GM21737 (cell line): Measurements from ENCODE around the gene SH3BGRL.

Experiments used
- ATAC-seq: cut with Tn5 transposase; IDR thresholded peaks from one replicate; pipeline ENCODE4 v1.9.1; 2021; ENCODE audit warnings: mild to moderate bottlenecking, moderate library complexity; ENCODE audit not compliant: unreplicated experiment

Gene SH3BGRL

DNA sequence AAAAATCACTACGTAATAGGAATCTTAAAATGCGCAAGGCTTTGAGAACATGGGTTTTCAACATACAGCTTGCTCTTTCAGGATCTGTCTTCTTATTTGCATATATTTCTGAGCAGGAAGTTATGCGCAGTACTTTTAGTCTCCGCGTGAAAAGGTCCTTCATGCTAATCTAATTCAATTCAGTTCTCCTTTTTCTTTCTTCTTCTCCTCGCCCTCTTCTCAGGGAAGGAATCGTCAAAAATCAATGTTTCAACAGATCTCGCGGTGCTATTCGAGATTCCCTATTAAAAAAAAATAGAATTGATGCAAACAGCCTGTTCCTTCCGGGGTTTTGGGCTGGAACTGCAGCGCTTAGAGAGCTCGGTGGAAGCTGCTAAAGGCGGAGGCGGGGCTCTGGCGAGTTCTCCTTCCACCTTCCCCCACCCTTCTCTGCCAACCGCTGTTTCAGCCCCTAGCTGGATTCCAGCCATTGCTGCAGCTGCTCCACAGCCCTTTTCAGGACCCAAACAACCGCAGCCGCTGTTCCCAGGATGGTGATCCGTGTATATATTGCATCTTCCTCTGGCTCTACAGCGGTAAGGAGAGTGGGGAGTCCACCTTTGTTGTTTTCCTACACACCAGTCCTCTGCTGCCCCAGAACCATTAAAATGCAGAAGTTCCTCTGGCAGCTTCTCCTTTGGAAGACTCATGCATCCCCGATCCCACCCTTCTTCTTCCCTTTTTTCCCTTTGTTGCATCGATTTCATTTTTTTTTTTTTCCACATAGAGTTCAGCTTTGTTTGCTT, at the start of gene SH3BGRL, which contains the start of gene HMGN5:
Gene SH3BGRL, plus strand, starts transcription at position 432 of the 785 bp plus-strand sequence. Its CDS starts 99 bp downstream, at position 531.
Gene HMGN5, minus strand, starts transcription at position 243 of the 785 bp plus-strand sequence. CDS start 80,364 bp downstream, outside the sequence.
- ATAC-seq = peak; percentile 97

DNA sequence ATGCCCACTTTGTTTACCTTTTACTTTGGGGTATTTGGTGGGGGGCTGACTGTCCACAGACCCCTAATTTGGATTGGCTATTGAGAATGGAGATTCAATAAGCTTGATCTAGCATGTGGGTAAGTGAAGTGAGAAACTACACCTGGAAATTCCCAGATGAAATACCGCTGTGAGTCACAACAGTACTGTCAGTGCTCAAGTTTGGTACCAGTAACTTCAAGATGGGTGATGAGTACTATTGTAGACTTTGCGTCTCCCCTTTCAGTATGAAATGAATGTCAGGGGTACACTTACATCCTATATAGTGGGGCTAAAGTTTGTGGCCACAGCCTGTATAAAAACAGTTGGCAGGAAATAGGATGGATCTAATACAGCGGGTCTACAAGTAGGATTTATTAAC, 33.5 kb upstream of the SH3BGRL start:
- ATAC-seq = no peak

DNA sequence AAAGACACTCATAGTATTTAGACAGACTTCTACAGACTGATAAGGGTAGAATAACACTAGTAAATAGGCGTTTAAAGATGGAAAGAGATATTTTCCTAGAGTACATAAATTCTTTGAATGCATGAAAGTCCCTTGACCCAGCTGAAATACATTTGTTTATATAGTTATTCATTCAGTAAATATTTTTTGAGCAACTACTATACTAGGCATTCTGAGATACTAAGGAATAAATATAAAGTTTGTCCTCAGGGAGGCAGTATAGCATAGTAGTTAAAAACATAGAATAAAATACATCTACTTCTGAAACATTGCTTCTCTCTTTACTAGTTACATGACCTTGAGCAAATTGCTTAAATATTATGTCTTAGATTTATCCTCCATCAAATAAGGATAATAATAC, 27.6 kb upstream of the SH3BGRL start:
- ATAC-seq = no peak

DNA sequence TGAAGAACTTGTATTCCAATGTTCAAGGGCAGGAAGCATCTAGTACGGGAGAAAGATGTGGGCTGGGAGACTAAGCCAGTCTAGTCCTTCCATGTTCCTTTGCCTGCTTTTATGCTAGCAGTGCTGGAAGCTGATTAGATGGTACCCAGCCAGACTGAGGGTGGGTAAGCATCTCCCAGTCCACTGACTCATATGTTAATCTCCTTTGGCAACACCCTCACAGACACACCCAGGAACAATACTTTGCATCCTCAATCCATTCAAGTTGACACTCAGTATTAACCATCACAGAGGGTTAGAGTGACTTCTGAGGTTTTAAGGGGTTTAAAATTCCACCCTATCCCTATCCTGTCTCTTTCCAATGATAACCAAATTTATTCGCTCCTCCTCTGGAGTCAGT, 6.6 kb upstream of the SH3BGRL start:
- ATAC-seq = no peak

DNA sequence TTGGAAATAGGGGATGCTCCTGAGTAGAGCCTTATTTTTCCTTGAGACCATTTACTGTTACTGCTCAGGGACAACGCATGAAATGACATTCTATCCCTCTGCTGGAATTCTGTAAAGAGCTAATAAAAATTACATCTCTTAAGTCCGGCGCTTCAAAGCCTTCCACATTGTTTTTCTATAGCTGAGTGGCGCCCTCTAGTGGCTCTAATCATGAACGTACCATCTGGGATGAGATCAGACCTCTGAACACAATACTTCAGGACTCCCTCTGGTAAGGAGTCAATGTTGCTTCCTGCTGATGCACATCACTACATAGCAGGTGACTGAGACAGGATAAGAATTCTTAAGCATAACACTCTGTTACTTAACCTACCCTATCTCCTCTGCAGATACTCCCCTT, 6.2 kb upstream of the SH3BGRL start:
- peak; percentile 80 for ATAC-seq

DNA sequence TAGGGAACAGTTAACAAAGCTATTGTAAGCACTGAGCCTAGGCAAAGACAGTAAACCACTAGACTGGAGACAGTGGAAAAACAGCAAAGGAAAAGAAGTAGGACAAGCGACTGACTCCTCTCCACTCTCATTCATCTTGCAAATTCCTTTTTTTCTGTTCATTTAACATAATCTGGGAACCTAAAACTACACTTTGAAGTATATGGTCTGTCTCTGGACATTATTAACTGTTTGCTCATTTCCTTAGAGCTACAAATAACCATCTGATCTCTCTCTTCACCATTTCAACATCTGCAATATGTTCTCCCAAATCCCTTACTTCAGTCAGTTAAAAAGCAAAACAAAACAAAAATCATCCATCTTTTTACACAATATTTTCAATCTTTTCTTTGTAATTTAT, 831 bp upstream of the SH3BGRL start:
- no peak for ATAC-seq

DNA sequence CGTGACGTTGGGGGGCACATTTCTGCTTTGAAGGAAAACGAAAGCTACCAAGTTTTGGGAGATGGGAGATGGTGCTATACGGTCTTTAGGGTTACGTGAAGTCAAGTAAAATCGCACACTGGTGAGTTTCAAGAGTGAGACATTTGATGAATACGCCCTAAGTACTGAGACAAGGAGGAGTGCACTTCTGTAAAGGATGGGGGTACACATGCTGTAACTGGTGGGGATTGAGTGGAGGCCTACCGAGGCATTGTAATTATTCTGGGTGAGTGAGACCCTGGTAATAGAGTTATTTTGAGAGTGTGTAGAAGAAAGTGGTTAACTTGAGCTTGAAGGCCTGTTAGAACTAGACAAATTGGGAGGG, 536 bp downstream of the SH3BGRL start:
- no peak for ATAC-seq

DNA sequence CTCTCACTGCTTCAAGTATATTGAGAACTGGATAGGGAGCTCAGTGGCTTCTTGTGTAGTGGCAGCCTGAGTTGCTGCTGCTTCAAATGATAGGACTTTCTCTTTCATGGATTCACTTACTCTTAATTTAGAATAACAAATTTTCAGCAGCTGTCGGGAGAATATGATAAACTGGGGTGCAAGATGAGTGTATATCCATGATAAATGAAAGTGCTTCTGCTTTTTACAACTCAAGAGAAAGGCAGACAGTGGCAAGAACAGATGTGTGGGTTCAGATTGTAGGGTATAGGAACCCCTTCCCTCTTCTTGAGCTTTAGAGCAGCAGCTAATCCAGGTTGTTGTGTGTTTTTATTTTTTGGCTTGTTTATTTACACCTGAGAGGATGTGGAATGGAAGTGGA, 1.0 kb downstream of the SH3BGRL start:
- ATAC-seq = no peak

DNA sequence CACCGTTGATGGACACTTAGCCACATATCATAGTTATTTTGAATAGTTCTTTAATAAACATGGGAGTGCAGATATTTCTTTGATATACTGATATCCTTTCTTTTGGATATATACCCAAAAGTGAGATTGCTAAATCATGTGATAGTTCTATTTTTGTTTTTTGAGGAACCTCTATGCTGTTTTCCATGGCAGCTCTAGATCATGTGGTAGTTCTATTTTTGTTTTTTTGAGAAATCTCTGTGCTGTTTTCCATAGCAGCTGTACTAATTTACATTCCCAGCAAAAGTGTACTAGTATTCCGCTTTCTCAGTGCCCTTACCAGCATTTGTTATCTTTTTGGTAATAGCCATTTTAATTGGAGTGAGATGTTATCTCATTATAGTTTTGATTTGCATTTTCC, 3.6 kb downstream of the SH3BGRL start:
- no peak for ATAC-seq

DNA sequence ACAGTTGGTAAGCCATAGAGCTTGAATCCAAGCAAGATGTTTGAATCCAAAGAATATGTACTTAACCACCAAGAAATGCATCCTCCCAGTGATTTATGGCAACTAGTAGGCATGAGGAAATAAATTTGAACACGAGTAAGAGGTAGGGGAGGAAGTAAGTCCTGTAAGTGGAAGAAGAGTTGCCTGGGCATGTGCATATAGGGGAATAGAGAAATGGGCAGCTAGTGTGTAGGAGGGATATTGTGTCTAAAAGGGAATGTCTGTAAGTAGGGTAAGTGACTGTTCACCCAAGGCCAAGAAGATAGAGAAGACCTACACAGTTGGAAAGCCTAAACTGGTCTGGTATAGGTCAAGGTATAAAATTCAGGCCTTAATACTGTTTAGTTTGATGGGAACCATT, 4.6 kb downstream of the SH3BGRL start:
- ATAC-seq = no peak

DNA sequence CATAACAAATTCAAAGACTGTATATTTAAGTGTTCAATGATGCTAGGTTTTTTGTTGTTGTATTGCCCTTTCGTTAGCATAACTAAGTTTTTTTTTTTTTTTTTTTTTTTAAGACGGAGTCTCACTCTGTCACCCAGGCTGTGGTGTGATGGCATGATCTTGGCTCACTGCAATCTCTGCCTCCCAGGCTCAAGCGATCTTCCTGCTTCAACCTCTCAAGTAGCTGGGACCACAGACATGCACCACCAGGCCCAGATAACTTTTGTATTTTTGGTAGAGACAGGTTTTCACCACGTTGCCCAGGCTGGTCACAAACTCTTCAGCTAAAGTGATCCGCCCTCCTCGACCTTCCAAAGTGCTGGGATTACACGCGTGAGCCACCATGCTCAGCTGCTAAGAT, 7.0 kb downstream of the SH3BGRL start:
- no peak for ATAC-seq

DNA sequence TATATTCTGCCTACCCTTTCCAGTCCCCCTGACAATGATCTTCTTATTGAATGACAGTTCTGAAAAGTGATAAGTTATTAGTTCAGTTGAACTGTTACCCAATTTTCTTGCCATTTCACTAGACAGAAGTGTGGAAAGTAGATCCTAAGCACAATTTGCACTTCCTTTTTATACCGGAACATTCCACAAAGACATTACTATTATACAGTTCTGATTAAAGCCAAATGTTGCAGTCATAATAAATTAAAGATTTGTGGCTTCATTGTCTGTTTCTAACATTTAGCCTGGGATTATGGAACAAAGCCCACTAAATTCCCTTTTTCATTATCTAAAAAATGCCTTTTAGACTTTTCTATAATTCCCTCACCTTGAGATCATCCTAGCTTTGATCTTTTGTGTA, 13.8 kb downstream of the SH3BGRL start:
- ATAC-seq = no peak

DNA sequence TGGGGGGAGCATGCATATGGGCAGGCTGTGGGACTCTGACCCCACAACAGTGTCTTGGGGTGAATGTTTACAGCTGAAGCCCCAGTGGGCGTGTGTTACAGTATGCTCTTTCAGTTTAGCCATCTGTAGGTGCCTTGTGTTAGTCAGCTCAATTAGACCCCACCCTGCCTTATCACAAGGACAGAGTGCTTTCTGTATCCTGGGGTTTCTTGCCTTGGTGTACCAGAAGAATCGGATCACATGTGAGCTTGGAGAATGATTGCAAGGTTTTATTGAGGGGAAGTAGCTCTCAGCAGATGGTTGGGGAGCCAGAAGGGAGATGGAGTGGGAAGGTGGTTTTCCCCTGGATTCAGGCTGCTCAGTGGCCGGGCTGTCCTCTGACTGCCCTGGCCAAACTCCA, 27.3 kb downstream of the SH3BGRL start:
- ATAC-seq = no peak

DNA sequence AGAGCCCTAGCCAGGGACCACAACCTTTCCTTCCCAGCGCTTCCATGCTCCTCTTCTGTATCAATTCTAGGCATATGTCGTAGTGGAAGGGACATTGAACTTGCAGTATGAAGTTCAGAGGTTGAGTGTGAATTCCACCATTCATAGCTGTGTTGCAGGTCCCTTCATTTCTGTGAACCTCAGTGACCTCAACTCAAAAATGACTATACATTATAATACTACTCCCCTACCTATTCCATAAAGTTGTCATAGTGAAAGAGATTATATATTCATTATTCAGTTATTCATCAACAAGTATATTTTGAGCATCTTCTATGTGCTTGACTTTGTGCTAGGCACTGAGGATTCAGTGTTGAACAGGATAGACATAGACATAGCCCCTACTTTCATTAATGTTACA, 28.0 kb downstream of the SH3BGRL start:
- ATAC-seq = no peak

DNA sequence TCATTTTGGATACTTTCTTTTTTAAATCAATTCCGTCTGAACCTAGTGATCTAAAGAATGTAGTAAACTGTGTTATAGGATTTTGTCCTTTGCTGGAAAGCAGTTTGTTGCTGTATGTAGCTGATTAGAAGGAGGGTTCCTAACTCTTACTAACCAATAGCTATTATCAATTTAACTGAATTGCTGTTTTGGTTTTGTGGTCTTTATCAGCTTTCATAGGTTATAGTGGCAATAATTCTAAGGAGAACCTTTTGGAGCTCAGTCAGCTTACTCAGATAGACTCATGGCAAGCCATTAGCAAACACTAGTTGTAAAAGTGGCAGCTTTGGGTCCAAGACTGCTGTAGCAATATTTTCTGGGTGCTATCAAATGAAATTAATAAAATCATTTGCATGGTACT, 29.6 kb downstream of the SH3BGRL start:
- ATAC-seq = no peak

DNA sequence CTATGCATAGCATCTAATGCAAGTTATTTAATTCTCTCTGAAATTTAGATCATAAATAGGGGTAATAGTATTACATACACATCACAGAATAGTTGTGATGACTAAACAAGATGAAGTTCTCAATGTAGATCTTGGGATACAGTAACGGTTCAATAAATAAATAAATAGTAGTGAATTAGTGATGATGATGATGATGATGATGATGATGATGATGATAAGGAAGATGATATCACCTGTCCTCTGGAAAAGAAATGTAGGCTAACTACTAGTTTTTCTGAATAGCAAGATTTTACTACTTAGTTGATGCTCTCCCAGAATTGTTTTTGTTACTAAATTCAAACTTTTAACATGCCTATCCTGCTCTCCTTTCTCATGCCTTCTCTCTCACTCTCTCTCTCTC, 30.3 kb downstream of the SH3BGRL start:
- no peak for ATAC-seq

DNA sequence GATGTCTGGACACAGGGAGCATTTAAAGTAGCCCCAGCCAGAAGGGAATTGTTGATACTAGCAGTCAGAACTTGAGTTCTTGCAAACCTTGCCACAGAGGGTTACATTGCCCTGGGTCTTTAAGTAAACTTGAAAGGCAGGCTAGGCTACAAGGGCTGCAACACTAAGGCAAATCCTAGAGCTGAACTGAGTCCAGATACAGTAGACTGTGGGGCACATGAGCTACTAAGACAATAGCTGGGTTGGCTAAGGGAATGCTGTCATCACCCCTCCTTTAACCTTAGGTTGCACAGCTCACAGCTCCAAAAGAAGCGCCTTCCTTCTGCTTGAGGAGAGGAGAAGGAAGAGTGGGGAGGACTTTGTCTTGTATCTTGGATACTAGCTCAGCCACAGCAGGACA, 35.6 kb downstream of the SH3BGRL start:
- no peak for ATAC-seq

DNA sequence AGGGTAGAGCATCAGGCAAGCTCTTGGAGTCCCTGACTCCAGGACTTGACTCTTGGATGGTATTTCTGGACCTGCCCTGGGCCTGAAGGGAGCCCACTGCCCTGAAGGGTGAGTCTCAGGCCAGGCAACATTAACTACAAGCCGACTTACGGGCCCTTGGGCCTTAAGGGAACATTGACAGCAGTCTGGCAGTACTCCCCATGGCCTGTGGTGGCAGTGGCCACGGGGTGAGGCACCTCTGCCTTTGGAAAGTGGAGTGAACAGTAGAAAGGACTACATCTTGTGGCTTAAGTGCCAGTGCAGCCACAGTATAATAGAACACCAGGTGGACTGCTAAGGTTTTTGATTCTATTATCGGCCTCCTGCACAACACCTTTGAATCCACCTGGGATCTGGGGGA, 36.3 kb downstream of the SH3BGRL start:
- no peak for ATAC-seq

DNA sequence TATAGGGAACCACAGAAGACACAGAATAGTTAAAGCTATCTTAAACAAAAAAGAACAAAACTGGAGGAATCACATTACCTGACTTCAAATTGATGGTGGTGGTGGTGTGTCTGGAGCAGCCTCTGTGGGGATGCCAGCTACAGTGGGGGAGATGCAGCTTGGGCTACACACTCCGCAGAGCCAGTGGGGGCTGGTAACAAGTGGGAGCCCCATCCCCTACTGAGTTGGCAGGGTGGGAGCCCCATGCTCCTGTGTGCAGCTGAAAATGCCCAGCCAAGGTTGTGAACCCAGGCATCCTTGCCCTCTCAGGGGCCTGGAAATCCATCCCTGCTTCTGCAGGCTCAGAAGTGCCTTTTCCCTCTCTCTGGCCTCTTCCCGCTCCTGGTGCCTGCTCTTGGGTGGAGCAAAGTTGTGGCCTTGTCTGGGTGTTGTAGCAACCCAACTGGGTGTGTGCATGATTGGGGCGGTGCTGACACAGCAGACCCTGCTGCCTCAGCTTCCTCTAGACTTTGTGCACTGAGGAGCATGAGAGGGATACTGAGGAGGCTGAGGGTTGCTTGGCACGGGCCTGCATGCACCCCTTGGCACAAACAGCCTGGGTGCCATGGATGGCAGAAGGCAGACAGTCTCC, 38.9 kb downstream of the SH3BGRL start:
- no peak for ATAC-seq

DNA sequence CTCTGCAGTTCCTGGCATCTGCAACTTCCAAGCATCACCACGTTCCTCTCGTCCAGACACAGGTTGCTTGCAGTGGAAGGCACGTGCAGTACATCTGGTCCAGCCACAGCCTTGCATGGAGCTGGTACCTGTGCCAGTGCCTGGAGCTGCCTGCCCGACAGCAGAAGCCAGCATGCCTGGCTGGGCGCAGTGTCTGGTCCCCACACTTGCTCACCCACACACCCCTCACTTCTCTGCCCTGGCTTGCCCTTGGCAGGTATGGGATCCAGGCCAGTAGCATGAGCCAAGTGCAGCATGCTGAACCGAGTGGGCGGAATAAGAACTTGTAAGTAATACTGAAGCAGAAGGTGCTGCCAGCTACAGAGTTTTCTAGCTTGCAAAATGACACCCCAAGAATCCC, 39.9 kb downstream of the SH3BGRL start:
- no peak for ATAC-seq

DNA sequence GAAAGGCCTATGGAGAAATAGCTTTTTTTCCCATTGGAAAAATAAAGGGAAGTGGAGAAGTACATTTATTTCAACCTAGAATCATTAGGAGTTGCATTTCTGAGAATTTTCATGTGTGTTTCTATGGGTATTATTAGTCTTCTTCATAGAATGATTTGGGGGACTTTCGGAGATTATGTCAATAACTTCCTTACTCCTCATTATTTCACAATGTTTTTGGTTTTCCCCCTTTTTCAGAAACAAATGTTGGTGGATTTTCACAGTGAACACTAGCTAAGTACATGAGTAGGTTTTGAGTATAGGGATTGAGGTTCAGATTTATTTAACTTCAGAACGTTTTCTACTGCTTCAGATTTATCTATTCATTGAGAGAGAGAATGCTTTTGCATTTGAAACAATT, 54.0 kb downstream of the SH3BGRL start:
- no peak for ATAC-seq

DNA sequence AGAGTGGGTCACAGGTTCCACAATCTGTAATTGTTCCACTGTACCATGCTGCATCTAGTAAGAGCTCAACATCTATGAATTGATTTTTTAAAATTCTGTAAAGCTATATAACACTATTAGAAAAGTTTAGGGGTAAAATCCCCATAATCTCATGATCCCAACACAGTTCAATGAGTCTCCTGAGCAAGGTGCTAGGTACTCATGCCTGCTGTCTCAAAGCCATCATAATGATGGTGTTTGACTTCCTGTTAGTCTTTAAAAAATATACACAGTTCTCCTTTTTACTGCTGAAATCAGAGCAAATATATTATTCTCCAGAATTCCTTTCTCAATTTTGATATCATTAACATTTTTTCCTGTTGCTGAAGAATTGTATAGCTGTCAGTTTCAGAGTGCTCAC, 55.9 kb downstream of the SH3BGRL start:
- ATAC-seq = no peak
